ENCODE measurements around the gene GRM8.

Gene GRM8

DNA sequence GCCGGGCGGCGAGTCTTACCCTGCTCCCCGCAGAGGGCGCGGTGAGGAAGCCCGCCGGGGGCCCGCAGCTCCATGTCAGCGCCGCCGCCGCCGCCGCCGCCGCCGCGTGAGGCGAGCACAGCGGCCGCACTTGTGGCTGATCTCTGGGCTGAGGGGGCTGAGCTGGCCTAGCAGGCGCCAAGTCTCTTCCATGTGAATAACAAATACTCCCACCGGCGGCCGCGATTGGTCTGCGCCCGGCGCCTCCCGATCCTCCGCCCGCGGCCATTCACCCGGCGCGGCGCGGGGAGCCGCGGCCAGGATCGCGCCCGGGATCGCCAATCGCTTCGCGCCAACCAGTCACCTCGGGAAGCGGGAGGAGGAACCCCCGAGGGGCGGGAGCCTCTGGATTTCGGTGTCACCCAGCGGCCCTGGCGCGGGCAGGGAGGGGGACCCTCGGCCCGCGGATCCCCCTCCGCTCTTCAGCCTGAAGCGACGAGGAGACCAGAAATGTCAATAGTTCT lies at the start of gene GRM8:
Gene GRM8, minus strand, starts transcription at position 164 of the 503 bp plus-strand sequence.
- DNase-seq (ENCODE audit: low read depth), result no peak

DNA sequence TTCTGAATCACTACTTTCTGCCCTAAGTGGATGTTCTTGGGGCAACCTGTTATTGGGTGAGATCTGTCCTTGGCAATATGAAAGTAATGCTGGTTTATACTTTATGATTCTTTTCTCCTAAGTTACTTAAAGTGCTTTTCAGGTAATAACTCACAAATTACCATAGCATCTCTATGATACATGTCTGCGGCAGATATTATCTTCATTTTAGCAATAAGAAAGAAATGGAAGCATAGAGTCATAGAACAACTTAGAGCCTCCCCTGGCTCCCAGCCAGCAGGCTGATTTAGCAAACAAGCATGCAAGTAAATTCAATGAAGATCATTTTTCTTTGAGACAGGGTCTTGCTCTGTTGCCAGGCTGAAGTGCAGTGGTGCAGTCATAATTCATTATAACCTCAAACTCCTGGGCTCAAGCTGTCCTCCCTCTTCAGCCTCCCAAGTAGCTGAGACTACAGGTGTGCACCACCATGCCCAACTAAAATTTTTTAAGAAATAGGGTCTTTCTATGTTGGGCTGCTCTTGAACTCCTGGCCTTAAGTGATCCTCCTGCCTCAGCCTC lies 38.1 kb upstream of the GRM8 start:
- no peak for DNase-seq (ENCODE audit: low read depth)

DNA sequence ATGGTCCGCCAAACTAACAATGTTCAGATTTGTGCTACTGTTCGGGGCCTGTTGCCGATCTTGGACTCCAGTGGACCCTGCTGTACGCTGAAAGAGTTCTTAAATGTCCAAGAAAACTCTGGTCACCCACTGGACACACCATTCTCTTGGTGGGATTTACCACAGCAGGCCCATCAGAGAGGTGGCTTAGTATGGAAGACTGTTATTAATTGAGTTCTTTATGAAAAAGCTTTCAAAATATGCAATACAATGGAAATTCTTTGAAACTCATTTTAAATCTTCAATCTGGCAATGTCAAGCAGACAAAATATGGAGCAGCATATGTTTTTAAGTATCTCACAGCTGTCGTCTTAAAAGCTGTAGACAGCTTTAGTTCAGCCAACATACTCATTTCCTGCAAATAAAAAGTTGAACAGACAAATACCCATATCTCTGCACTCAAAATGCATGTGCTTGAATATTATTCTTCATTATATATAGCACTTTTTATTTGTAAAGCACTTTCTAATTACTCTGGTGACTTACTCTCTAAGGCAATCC lies 37.4 kb upstream of the GRM8 start:
- DNase-seq (ENCODE audit: low read depth), result no peak

GRCh38 chr7:127287133-127287532 lies 34.4 kb upstream of the GRM8 start:
- DNase-seq (ENCODE audit: low read depth), result no peak

DNA sequence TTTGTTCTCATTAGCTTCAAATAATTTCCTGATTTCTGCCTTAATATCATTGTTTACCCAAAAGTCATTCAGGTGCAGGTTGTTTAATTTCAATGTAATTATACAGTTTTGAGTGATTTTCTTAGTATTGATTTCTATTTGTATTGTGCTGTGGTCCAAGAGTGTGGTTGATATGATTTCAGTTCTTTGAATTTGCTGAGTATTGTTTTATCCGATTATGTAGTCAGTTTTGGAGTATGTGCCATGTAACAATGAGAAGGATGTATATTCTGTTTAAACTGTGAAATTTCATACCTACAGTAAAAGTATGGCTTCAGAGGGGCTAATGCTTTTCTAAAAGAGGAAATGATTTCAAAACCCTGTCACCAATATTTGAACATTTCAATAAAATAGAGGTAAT lies 17.4 kb upstream of the GRM8 start:
- no peak for DNase-seq (ENCODE audit: low read depth)

DNA sequence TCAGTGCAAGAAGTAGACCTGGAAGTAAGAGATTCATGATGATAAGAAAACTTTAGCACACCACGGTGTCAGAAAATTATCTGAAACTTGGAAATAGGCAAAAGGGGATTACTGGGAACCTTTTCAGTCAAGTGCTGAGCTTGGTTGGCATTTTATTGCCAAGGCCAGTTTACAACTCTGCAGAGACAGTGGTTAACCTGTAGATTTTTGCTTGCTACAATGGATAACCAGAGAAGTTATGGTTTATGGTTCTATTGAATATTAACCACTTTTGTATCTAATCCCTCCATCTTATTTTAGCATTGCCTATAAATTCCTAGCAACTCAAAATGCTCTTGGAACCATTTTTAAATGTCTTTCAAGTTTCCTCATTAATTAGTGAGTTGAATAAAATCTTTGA lies 13.3 kb upstream of the GRM8 start:
- DNase-seq (ENCODE audit: low read depth), result no peak

DNA sequence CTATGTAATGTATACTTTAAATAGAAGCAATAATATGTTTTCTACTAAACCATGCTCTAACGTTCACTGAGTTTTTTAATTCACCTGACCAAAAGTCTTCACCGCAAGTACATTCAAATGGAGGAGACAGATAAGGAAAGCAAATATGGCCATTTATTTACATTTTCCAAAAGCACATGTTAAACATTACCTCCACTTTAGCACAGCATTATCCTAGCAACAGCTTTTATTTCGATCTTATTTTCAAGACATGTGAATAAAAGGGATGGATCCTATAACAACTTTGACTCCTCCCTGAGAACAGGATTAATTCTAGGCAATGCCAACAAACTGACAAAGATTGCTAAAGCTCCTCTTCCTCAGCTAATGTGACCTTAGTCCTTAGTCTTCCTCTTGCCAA lies 11.5 kb upstream of the GRM8 start:
- no peak for DNase-seq (ENCODE audit: low read depth)

DNA sequence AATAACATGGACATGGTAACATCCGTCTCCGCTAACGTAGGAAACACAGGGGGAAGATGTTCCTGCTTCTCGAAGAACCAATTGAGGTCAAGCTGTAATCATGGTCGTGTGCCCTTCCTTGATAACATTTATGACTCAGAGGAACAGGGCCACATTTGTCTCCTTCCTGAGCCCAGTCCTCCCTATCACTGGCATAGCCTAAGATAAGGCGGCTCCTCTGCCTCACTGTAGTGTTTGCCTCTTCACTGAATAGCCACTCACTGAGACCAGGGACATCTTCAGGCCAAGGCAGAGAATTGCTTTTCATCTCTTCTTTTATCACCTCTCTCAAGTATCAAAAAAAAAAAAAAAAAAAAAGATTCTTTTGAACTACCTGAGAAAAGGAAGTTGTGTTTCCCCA lies 5.4 kb upstream of the GRM8 start:
- DNase-seq (ENCODE audit: low read depth), result no peak

- no peak for DNase-seq (ENCODE audit: low read depth)
Observed at GRCh38 chr7:127257086-127257485, 4.3 kb upstream of the GRM8 start.

DNA sequence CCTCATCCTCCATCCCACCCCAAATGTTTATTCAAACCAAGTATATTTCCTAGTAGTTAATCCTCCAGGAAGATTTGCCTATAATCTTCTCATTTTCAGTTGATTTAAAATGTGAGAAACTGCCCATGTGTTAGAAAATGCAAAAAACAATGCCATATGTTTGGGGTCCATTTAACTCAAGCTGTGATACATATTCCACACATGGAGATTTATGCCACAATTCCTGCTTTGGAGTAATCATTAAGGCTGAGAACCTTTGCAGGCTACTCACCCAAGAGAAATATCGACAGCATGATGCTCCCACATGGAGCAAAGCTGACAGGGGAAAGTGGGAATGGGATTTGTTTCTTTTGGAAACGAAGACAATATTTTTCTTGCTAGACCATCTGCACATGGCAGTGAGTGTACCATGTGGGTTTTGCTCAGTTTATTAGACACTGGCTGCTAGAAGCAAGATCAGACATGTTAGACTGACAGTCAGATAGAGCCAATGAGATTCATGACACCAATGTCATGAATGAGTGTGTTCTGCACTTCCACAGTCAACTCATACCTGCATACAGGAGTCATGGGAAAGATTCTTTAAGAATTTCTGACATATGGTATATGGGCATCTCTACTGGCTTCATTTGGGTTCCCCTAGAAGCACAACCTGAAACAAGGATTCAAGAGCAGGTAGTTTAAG lies 3.4 kb upstream of the GRM8 start:
- DNase-seq (ENCODE audit: low read depth), result no peak

DNA sequence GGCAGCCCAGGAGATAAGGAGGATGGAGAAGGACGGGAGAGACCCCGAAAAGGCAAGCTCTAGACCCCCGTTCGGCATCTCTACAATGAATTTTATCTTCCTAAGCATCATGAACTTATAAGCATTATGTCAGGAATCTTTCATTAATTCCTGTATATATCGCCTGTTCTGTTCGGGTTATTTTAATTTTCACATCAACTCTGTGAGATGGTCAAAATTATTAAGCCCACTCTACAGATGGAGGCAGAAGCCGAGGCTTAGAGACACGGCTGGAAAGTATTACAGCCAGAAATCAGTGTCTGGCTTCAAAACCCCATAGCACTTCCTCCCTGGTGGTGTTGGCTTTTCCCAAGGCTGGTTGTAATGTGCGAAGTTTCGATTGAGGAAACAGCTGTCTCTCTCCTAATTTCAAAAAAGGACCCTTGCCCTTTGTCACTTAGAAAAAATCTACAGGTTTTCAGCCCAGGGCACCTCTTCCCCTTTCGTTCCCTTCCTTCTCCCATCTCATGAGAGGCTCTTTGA lies 1.5 kb upstream of the GRM8 start:
- no peak for DNase-seq (ENCODE audit: low read depth)

DNA sequence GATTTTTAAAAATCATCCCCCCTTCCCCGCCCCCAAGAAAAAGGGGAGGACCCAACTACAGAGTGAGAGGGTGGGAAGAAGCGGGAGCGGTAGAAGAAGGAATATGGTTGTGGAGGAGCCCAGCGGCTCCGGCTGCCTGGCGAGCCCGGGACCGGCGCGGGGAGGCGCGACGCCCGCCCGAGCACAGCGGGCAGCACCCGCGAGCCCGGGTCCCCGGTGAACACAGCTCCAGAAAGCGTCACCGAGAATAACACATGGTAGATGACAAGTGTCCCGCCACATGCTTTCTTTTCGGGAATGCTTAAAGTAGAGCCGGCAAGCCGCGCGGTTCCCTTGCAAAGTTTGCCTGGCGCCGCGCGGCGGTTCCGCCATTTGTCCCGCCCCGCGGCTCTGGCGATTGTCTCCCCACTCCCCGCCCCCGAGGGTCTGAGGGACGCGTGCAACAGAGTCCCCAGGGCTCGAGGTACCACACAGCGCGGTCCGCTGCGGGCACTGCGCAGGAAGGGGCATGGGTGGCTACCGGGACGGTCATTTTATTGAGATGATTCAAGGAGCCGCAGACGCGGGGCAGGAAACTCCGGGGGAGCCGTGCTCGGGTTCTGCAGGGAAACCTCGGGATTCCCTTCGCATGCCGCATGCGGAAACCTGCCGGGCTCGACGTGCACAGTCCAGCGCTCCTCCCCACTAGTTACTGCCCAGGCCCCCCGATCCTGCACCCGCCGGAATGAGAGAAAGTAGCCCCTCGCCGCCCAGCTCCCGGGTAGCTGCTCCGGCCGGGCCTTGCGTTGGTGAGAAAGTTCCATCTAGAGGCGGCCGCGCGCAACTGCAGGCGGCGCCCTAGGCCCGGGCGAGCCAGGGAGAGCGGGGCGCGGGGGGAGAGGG lies 781 bp upstream of the GRM8 start:
- DNase-seq (ENCODE audit: low read depth), result peak; percentile 42

- no peak for DNase-seq (ENCODE audit: low read depth)
Observed at GRCh38 chr7:127252377-127252713, 396 bp downstream of the GRM8 start.

DNA sequence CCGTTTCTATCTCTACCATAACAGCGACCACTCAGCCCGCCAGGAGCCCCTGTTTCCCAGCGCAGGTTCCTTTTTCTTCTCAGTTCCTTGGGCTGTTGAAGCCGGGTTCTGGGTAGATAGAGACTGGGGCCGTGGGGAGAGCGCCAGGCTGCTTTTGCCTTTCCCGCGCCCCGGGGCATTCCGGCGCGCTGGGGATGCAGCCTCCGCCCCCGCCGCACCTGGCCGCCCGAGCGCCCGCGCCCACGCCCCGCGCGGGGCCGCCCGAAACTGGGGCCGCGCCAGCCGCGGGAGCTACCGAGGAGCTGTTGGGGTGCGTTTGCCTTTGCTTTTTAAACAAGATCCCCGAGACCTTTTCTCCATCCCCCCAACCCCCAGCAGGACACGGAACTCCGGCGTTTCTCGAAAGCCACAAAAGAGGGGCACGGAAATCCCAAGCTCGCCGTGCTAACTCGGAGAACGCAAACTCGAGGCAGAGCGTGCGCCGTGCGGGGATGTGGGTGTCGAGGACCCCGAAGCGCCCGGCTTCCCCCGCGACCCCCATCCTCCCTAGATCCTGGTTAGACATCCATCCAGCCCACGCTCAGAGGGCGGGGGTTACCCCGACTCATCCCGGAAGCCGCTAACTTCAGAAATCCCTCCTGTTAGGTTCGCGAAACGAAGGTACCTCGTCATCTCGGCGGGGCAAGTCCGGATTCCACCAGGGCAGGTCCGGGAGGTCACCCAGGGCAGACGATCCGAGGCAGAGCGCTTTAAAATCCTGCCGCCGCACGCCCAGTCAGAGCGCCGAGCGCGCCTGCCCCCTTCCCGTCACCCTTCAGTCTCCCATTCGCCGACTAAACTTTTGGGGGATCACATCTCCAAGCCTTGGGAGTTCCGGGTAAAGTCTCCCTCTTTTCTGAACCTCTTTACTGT lies 1.0 kb downstream of the GRM8 start:
- no peak for DNase-seq (ENCODE audit: low read depth)

DNA sequence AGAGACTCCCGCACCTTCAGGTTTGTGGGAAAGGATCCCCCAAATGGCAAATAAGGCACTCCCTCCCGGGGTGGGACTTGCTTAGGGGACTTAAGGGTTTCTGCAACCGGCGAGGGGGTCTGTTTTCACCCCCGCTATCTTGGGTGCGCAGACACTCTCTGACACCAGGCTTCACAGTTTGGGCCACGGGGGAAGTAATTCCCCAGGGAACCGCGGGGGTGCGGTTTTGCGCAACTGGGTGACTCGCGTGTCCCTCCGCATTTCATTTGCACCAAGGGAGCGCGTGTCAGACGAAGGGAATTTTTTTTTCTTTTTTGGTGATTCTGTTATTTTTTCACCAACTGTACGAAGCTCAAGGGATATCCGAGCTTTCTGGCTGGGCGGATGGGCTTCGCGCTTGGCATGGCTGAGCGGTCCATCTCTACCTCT lies 1.7 kb downstream of the GRM8 start:
- DNase-seq (ENCODE audit: low read depth), result no peak

DNA sequence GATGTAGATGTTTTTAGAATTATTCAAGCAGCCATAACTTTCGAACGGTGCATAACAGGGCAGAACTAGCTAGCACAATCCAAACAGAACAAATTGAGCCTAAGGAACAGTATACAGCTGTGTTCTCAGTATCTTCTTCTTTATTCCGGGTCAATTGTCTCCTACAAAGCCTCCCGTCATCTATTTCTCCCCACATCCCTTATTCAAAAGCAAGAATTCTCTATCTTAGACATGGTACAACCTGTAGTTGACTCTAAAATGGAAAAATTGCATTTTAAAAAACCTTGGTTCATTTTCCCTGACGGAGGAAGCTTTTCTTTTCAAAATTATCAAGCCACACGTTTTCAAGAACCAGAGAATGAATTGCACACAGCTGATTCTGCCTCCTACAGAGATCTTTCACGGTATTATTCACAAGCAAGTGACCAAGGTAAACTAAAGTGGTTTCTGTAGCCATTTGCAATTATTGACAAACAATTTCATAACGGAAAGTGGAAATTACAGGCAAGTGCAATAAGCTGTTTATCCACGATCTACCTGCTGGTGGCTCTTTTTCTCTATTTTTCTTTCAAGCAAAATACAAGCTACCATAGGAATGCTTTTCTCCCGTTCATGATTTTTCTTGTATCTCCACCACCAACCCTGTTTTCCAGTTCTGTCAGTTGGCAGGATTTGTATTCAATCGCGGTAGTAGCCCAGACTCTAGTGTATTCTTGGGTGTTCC lies 2.3 kb downstream of the GRM8 start:
- DNase-seq (ENCODE audit: low read depth), result no peak

GRCh38 chr7:127245607-127246006 lies 7.1 kb downstream of the GRM8 start:
- DNase-seq (ENCODE audit: low read depth), result no peak

DNA sequence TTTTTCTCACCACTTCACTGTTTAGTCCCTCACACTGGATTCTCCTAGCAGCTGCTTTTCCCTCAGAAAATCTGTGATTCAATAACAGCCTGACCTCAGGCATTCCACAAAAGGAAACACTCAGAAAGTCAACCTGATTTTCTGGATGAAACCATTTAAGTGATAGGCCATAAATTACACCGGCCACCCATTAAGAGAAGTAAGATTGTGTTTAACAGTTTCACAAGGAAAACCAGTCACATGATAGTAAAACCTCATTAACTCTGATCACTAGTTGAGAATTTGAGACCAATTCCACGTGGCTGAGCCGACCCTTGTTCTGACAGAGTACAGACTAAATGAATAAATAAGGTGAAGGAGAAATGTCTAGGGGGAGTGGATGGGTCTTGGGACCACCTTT lies 7.7 kb downstream of the GRM8 start:
- DNase-seq (ENCODE audit: low read depth), result no peak

DNA sequence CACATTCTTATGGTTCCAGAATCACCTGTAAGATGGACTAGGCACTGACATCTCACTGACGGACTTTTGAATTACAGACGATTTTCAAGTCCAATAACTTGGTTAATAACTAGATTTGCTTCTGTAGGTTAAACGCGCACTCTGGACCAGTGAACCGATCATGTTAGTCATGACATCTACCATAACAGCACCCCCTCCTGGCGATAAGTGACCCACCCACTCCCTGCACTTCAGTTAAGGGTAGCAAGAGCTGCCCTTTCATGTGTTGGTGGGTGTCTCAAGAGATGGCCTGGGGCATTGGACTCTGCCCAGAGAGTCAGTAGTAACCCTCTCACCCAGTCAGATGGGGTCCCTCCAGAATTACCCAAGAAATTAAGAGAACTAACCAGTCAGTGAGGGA lies 12.9 kb downstream of the GRM8 start:
- DNase-seq (ENCODE audit: low read depth), result no peak

DNA sequence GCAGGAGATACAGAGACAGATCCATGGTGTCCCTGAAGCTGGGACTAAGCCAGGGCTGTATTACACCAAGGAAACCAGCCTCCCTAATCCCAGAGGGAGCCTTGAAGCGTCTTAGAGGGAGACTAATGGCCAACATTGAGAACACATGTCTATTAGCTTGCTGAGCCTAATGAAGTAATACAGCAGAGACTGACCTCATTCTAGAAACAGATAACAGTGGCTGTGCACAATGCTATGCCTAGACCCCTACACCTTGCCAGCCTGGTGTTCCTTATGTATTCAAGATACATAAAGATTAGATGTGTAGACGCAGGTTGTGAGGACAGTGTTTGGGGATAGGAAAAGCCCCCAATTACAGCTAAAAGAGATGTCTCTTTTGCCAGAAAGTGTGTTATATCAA lies 19.1 kb downstream of the GRM8 start:
- no peak for DNase-seq (ENCODE audit: low read depth)

GRCh38 chr7:127231415-127231814 lies 21.3 kb downstream of the GRM8 start:
- no peak for DNase-seq (ENCODE audit: low read depth)

Measured in activated T-cell treated with anti-CD3 and anti-CD28 coated beads for 24 hours (primary cell).